Gastroesophageal sphincter (tissue), 3 donors: Measurements from ENCODE around the gene SND1.

ENCODE experiments used
- CTCF ChIP-seq, 4 experiments: fragments of 200-600 bp in 2 of 4; fragments of 450-650 bp in 2 of 4; sonication (generic) in 1 of 4; IDR thresholded peaks; one replicate each; pipeline ENCODE4 v1.5.1; 2017 to 2019; ENCODE audit warnings: antibody characterized with exemption in 4 of 4, mild to moderate bottlenecking in 2 of 4, moderate library complexity in 2 of 4
- POLR2AphosphoS5 ChIP-seq: sonication (generic); formaldehyde crosslinking; IDR thresholded peaks from one replicate; pipeline ENCODE4 v1.6.1; 2017; ENCODE audit warnings: antibody characterized with exemption

- TF ChIP-seq CTCF (IDR thresholded peaks at IDR 0.05), result no peak
- no peak for TF ChIP-seq POLR2AphosphoS5
These were observed 385.1 kb downstream of the SND1 start for GRCh38 chr7:128037081-128037480.
